ENCODE results near the gene CELF3.
"Not testable (repeated sequence)": the region's sequence is repeated elsewhere in the genome, so short reads cannot be mapped to it uniquely, and the experiment has no call there.

The CELF3 gene

DNA sequence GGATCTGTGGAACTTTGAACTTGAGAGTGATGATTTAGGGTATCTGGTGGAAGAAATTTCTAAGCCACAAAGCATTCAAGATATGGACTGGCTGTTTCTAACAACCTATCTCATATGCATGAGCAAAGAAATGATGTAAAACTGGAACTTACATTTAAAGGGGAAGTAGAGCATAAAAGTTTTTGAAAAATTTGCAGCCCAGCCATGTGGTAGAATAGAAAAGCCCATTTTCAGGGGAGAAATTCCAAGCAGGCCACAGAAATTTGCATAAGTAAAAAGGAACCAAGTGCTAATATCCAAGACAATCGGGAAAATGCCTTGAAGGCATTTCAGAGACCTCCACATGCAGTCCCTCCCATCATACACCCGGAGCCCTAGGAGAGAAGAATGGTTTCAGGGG lies 20.4 kb upstream of the CELF3 start:
- H3K4me1 ChIP-seq (ENCODE audit: control insufficient read depth, insufficient read depth, low read length) = no peaks in the 10 kb centered on the region
- no peaks in the 10 kb centered on the region for H3K36me3 ChIP-seq (ENCODE audit: control insufficient read depth, insufficient read depth, low read length)
- WGBS (ENCODE audit: insufficient coverage, insufficient read length) = no CpG with 5 or more reads among the region's 2 CpGs
- no peak for DNase-seq (ENCODE audit: low read depth, low spot score)
- no peak overlapping the region for H3K27ac ChIP-seq (ENCODE audit: low read length)
- H3K4me3 ChIP-seq (ENCODE audit: low read length) = no peak overlapping the region
- H3K27me3 ChIP-seq (ENCODE audit: control insufficient read depth, insufficient read depth, low read length) = no peaks in the 10 kb centered on the region
- peaks cover 3% of the 10 kb centered on the region for H3K9me3 ChIP-seq (ENCODE audit: control insufficient read depth, insufficient read depth, low read length)

DNA sequence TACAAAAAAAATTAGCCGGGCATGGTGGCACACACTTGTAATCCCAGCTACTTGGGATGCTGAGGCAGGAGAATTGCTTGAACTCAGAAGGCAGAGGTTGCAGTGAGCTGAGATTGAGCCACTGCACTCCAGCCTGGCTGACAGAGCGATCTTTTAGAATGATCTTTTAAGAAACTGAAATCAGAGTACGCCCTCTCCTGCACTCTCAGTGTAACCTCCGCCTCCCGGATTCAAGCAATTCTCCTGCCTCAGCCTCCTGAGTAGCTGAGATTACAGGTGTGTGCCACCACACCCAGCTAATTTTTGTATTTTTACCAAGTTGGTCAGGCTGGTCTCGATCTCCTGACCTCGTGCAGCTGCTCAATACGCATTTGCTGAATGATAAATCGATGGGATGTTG lies 17.4 kb upstream of the CELF3 start:
- not testable (repeated sequence) for H3K27me3 ChIP-seq (ENCODE audit: control insufficient read depth, insufficient read depth, low read length); H3K27ac ChIP-seq (ENCODE audit: low read length); H3K4me3 ChIP-seq (ENCODE audit: low read length); H3K9me3 ChIP-seq (ENCODE audit: control insufficient read depth, insufficient read depth, low read length); DNase-seq (ENCODE audit: low read depth, low spot score); H3K4me1 ChIP-seq (ENCODE audit: control insufficient read depth, insufficient read depth, low read length); H3K36me3 ChIP-seq (ENCODE audit: control insufficient read depth, insufficient read depth, low read length)
- no CpG with 5 or more reads among the region's 9 CpGs for WGBS (ENCODE audit: insufficient coverage, insufficient read length)

DNA sequence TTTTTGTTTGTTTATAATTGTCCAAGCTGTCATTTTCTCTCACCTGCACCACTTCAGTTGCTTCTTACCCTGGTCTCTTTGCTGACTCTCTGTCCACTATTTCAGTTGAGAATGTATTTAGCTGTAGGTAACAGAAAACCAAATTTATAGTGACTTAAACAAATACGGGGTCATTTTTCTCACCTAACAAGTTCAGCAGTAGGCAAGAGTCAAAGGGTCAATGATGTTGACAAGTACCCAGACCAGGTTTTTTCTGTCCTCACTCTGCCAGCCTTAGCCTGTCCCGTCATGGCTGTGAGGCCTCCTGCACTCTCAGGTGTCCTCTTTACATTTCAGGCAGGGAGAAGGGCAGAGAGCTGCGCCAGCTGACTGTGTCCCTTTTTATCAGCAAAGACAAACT lies 16.5 kb upstream of the CELF3 start:
- no CpG with 5 or more reads among the region's 3 CpGs for WGBS (ENCODE audit: insufficient coverage, insufficient read length)
- H3K4me3 ChIP-seq (ENCODE audit: low read length) = no peak overlapping the region
- no peaks in the 10 kb centered on the region for H3K36me3 ChIP-seq (ENCODE audit: control insufficient read depth, insufficient read depth, low read length)
- H3K4me1 ChIP-seq (ENCODE audit: control insufficient read depth, insufficient read depth, low read length) = 0 out of 2 replicates have a peak, but pooled peaks cover 2% of the 10 kb centered on the region
- H3K27ac ChIP-seq (ENCODE audit: low read length) = no peak overlapping the region
- no peak for DNase-seq (ENCODE audit: low read depth, low spot score)
- no peaks in the 10 kb centered on the region for H3K27me3 ChIP-seq (ENCODE audit: control insufficient read depth, insufficient read depth, low read length)
- H3K9me3 ChIP-seq (ENCODE audit: control insufficient read depth, insufficient read depth, low read length) = peaks cover 3% of the 10 kb centered on the region

DNA sequence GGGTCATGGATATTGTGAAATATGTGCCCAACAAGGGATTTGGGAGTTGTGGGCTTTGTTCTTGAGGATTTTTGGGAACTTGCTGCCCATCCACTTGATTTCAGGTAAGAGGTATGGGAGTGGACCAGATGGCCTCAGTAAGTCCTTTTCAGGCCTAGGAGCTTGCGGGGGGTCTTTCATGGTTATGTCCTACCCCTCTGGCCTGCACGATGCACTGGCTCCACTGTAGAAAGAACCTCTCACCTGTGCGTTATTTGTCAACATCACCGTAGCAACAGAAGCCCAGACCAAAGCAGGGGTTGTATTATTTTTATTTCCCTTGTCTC lies 13.3 kb upstream of the CELF3 start:
- no CpG with 5 or more reads among the region's 4 CpGs for WGBS (ENCODE audit: insufficient coverage, insufficient read length)
- Histone ChIP-seq H3K4me1 (ENCODE audit: control insufficient read depth, insufficient read depth, low read length) (0 out of 2 replicates have a peak, but pooled peaks cover 2% of the 10 kb centered on the region), H3K27me3 (ENCODE audit: control insufficient read depth, insufficient read depth, low read length) (no peaks in the 10 kb centered on the region), H3K4me3 (ENCODE audit: low read length) (no peak overlapping the region), H3K27ac (ENCODE audit: low read length) (no peak overlapping the region), H3K9me3 (ENCODE audit: control insufficient read depth, insufficient read depth, low read length) (no peaks in the 10 kb centered on the region), H3K36me3 (ENCODE audit: control insufficient read depth, insufficient read depth, low read length) (no peaks in the 10 kb centered on the region)
- no peak for DNase-seq (ENCODE audit: low read depth, low spot score)

DNA sequence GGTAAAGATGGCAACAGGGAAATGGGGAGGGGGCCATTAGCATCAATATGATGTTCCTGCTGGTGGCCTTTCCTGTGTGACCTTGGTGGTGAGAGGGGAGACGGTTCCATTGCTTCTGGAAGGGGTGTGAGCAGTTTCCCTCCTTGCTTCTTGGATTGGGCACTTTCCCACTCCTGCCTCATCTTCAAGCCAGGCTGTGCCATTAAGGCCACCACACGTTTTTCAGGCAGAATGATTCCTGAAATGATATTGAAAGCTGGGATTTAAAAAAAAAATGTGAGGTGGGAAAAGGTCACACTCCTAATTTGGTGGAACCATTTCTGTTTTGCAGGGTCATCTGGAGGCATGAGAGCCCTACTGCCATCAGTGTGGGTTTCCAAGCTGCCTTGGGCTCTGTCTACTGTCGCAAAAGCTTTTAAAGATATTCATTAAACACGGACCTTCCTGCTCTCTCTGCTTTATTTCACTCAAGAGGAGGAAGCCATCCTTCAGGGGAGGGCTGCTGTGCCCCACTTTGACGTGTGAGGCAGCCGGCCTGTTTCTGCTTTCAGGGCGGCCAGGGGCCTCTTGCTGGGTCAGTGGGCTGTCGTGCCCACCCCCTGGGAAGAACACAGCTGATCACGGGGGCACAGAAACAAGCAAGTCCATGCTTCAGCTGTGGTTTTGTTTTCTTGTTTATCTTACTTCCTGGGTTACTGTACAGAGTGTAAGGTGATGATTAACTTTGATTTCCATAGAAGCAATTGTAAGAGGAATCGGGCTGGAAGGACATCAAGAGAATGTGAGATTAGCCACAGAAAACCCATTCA lies 12.8 kb upstream of the CELF3 start:
- no peaks in the 10 kb centered on the region for H3K27me3 ChIP-seq (ENCODE audit: control insufficient read depth, insufficient read depth, low read length)

DNA sequence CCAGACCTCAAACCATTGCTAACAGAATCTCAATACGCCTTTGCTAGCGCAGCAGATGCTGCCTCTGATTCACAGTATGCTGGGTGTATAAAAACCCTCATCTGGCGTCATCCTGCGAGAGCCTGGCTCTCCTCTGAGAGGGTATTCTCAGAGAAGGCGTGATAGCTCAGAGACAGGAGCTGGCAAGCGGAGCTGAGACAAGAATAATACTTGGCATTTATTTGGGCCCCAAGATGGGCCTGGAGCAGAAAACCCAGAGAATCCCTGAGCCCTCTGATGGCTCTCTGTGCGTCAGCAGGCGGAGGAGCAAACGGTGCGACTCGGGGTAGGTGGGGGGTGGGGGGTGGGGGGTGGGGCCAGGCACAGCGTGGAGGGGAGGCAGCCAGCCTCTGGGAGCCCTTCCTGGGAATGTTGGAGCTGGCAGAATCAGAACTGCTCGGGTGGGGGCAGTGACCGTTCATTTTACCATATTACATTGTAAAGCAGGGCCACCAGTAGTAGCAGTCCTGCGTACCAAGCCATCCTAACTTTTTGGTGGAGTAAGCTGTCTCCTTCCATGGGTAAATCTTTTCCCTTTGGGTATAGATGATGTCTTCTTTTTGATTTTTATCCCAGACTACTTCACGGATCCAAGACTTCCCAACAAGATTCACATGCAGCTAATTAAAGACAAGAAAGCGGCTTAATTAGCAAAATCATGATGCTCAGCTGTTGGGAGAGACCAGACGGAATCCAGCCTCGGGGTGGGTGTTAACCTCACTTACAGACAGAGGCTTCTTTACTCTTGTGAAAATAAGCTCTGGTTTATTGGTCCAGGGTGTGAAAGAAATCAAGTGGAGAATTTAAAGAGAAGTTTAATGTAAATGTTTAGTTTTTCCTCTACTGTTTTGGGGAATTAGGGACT lies 11.8 kb upstream of the CELF3 start:
- DNase-seq (ENCODE audit: low read depth, low spot score) = no peak
- WGBS (ENCODE audit: insufficient coverage, insufficient read length) = no CpG with 5 or more reads among the region's 19 CpGs

More for the DNA sequence above, 12.8 kb upstream of the CELF3 start:
- Histone ChIP-seq H3K36me3 (ENCODE audit: control insufficient read depth, insufficient read depth, low read length) (no peaks in the 10 kb centered on the region), H3K4me1 (ENCODE audit: control insufficient read depth, insufficient read depth, low read length) (0 out of 2 replicates have a peak, but pooled peaks cover 2% of the 10 kb centered on the region), H3K9me3 (ENCODE audit: control insufficient read depth, insufficient read depth, low read length) (no peaks in the 10 kb centered on the region), H3K27ac (ENCODE audit: low read length) (no peak overlapping the region), H3K4me3 (ENCODE audit: low read length) (no peak overlapping the region)
- no CpG with 5 or more reads among the region's 10 CpGs for WGBS (ENCODE audit: insufficient coverage, insufficient read length)
- no peak for DNase-seq (ENCODE audit: low read depth, low spot score)

DNA sequence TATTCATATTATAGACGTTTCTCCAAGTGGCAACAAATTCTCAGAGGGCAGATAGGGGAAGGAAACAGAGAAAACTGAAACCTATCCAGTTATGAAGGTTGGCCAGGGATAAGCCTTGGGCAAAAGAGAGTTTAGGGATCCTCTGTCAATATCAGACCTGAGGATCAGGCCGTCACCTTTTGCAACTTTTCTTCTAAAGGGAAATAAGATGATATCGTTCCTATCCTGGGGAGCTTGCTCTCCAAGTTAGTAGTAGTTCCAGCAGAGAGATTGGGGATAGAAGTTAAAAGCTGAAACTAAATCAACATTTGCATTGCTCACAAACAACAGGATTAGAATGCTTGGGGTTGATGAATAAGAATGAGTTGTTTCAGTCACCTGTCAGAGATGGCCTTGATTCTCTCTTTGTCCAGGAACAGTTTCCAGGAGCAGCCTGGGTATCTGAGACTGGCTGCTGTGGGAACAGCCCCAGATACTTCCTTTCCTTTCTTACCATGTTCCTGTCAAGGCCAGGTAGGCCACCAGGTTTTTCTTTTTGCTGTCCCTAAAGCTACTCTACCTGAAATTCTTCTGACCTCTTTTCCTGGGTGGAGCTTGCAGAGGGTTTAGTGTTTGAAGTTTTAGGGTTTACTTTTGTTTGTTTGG lies 7.2 kb upstream of the CELF3 start:
- Histone ChIP-seq H3K36me3 (ENCODE audit: control insufficient read depth, insufficient read depth, low read length) (no peaks in the 10 kb centered on the region), H3K9me3 (ENCODE audit: control insufficient read depth, insufficient read depth, low read length) (no peaks in the 10 kb centered on the region), H3K4me3 (ENCODE audit: low read length) (no peak overlapping the region), H3K27ac (ENCODE audit: low read length) (no peak overlapping the region), H3K27me3 (ENCODE audit: control insufficient read depth, insufficient read depth, low read length) (peaks cover 9% of the 10 kb centered on the region; the same call in 1 of the 2 replicates), H3K4me1 (ENCODE audit: control insufficient read depth, insufficient read depth, low read length) (no peaks in the 10 kb centered on the region)
- no peak for DNase-seq (ENCODE audit: low read depth, low spot score)
- no CpG with 5 or more reads among the region's 3 CpGs for WGBS (ENCODE audit: insufficient coverage, insufficient read length)

More for the DNA sequence above, 11.8 kb upstream of the CELF3 start:
- Histone ChIP-seq H3K36me3 (ENCODE audit: control insufficient read depth, insufficient read depth, low read length) (no peaks in the 10 kb centered on the region), H3K4me1 (ENCODE audit: control insufficient read depth, insufficient read depth, low read length) (0 out of 2 replicates have a peak, but pooled peaks cover 2% of the 10 kb centered on the region), H3K4me3 (ENCODE audit: low read length) (no peak overlapping the region), H3K9me3 (ENCODE audit: control insufficient read depth, insufficient read depth, low read length) (no peaks in the 10 kb centered on the region), H3K27me3 (ENCODE audit: control insufficient read depth, insufficient read depth, low read length) (0 out of 2 replicates have a peak, but pooled peaks cover 1% of the 10 kb centered on the region), H3K27ac (ENCODE audit: low read length) (no peak overlapping the region)

DNA sequence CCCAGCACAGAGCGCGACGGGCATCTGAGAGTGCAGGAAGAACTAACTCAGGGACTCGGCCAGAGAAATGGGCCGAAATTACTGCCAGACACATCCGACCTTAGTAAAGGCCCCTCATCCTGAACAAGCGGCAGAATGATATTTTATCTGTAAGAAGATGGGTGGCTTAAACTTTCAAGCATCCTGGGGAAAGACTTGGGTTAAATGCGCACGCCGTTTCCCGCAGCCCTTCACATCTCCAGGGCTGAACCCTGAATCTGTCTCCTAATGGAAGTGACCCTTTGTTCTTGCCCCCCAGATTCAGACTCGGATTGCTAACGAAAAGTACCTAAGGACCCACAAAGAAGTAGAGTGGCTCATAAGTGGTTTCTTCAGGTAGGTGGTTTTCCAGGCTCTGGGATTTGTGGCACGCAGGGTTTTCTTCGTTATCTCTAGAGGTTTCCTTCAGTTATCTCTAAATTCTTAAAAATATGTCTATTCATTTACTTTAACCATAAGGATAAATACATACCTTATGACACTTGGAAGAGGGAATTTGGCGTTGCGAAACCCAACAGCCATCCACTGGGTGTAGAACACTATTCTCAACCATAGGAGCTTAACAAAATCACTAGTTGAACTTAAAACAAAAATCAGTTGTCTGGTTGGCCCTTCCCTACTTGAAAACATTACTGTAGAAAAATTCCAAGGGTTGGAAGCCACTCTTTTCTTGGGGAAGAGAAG lies 5.3 kb upstream of the CELF3 start:
- WGBS (ENCODE audit: insufficient coverage, insufficient read length) = no CpG with 5 or more reads among the region's 17 CpGs
- Histone ChIP-seq H3K27ac (ENCODE audit: low read length) (no peak overlapping the region), H3K9me3 (ENCODE audit: control insufficient read depth, insufficient read depth, low read length) (no peaks in the 10 kb centered on the region), H3K27me3 (ENCODE audit: control insufficient read depth, insufficient read depth, low read length) (peaks cover 14% of the 10 kb centered on the region; the same call in 1 of the 2 replicates), H3K36me3 (ENCODE audit: control insufficient read depth, insufficient read depth, low read length) (no peaks in the 10 kb centered on the region), H3K4me3 (ENCODE audit: low read length) (peak overlapping the region; percentile 60; the same call in 1 of the 2 replicates), H3K4me1 (ENCODE audit: control insufficient read depth, insufficient read depth, low read length) (no peaks in the 10 kb centered on the region)
- no peak for DNase-seq (ENCODE audit: low read depth, low spot score)

DNA sequence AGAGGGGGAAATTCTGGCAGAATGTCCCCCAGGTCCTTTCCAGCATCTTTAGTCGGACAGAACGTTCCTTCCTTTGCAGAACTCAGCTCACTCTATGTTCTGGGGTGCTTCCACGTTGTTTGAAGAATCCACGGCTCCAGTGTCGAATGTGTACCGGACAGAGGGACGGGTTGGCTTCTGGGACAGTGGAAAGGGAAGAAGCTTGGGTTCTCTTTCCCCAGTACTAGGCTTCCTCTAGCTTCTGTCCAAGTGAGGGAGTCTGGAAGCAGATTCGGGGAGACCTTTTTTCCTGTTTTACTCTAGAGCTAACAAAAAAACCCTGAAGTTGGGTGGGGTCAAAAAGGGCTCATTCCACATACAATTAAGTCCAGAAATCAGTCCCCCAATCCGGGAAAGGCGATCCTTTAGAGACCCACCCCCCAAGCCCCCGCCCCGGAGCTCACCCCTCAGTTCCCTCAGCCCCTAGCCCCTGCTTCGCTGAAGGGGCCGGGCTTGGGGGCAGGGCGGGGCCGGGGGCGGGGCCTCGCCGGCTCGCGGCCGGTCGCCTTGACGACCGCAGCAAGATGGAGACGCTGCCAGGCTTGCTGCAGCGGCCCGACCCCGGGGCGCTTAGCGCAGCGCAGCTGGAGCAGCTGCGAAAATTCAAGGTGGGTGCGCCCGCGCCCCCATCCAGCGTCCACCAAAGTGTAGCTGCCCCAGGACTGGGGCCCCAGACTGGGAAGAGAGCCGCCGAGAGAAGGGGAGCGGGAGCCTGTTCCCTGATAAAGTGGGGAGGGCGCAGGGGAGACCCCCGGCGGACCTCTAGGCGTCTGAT lies 4.6 kb upstream of the CELF3 start, which contains the start of gene RIIAD1:
TSS of gene RIIAD1 (plus strand) at position 549 of the 814 bp plus-strand sequence. CDS start at position 564, 15 bp downstream.
- H3K9me3 ChIP-seq (ENCODE audit: control insufficient read depth, insufficient read depth, low read length) = no peaks in the 10 kb centered on the region
- no CpG with 5 or more reads among the region's 44 CpGs for WGBS (ENCODE audit: insufficient coverage, insufficient read length)
- H3K27me3 ChIP-seq (ENCODE audit: control insufficient read depth, insufficient read depth, low read length) = peaks cover 14% of the 10 kb centered on the region; the same call in 1 of the 2 replicates
- no peaks in the 10 kb centered on the region for H3K36me3 ChIP-seq (ENCODE audit: control insufficient read depth, insufficient read depth, low read length)
- H3K4me1 ChIP-seq (ENCODE audit: control insufficient read depth, insufficient read depth, low read length) = 0 out of 2 replicates have a peak, but pooled peaks cover 2% of the 10 kb centered on the region
- no peak for DNase-seq (ENCODE audit: low read depth, low spot score)
- H3K4me3 ChIP-seq (ENCODE audit: low read length) = peak within 1 kb of the TSS; percentile 60; the same call in 1 of the 2 replicates
- no peak within 1 kb of the TSS for H3K27ac ChIP-seq (ENCODE audit: low read length)
